Stimulated activated CD8-positive, alpha-beta memory T cell treated with anti-CD3 and anti-CD28 coated beads, Interleukin-12 subunit alpha, Interleukin-12 subunit beta, amount 100 ng/mL, for 24 hours (primary cell): Measurements from ENCODE around the gene DEK.
"Not testable (repeated sequence)": the region's sequence is repeated elsewhere in the genome, so short reads cannot be mapped to it uniquely, and the experiment has no call there.

Source experiments
- DNase-seq: peaks from one replicate; pipeline ENCODE4 v3.0.0-alpha.2; 2020; ENCODE audit errors: extremely low read depth

Gene DEK

DNA sequence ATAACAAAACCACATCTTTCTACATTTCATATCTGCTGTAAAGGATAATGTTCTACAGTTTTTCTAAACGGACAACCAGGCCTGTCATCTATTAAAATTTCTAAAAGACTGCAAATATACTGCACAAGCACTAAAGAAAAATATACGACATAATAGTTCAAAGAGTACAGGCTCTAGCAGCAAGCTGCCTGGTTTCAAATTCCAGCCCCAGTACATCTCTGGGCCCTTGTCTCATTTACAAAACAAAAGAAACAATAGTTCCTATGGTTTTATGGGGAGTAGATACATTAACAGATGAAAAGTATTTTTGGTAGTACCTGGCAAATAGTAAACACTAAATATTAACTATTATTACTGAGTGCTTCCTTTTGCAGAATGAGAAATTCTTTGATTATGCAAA, 24.1 kb downstream of the DEK start:
- no peak for DNase-seq

DNA sequence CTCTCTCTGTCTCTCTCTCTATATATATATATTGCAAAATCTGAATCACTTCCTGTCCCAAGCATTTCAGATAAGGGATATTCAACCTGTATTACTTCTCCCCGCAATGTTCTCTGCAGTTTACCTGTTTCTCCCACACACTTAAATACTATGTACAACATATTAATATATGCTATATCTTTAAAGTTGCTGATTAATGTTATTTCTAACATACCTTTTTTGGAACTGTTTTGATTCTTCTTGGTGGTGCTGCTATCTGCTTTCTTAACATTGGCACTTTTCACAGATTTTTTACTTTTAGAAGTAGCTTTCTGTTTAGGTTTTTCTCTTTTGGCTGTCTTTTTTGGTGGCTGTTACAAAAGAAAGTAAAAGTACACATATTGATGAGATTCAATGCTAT, 27.2 kb downstream of the DEK start:
- no peak for DNase-seq

DNA sequence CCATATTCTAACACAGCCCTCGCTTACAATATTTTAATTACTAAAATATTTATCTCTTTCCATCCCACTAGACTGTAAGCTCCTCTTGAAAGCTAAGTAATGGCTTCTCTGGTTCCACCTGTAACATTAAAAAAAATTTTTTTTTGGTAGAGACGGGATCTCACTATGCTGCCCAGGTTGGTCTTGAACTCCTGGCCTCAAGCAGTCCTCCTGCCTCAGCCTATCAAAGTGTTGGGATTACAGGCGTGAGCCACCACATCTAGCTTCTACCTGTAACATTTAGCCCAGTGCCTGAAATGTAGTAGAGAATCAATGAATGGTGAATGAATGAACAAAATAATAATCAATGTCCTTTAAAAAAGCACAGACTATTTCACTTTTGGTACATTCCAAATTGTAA, 28.8 kb downstream of the DEK start:
- DNase-seq: no peak

GRCh38 chr6:18234564-18234963, 29.8 kb downstream of the DEK start:
- no peak for DNase-seq

GRCh38 chr6:18233770-18234169, 30.6 kb downstream of the DEK start:
- DNase-seq: not testable (repeated sequence)

- DNase-seq: not testable (repeated sequence)
Measured at GRCh38 chr6:18231856-18232255, 32.5 kb downstream of the DEK start.

DNA sequence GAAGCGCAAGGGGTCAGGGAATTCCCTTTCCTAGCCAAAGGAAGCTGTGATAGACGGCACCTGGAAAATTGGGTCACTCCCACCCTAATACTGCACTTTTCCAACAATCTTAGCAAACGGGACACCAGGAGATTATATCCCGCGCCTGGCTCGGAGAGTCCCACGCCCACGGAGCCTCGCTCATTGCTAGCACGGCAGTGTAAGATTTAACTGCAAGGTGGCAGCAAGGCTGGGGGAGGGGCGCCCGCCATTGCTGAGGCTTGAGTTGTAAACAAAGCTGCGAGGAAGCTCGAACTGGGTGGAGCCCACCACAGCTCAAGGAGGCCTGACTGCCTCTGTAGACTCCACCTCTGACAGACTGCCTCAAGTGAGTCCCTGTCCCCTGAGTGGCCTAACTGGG, 35.7 kb downstream of the DEK start:
- not testable (repeated sequence) for DNase-seq

- DNase-seq: not testable (repeated sequence)
Measured at GRCh38 chr6:18227166-18227565, 37.2 kb downstream of the DEK start.

GRCh38 chr6:18226451-18227105, 37.8 kb downstream of the DEK start:
- DNase-seq: not testable (repeated sequence)

DNA sequence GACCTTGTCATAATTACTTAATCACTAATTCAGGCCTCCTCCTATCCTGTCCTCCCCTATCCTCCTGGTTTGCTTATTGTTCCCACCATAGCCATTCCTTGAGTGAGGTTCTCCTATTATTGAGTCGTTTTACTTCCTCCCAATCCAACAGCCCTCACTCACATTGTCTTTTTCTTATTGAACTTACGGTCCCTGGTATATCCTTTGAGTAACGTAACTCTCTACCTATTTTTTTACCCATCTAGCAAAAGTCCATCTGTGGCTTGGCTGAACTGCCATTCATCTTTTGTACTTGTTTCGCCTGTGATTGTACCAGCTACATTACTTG, 43.1 kb downstream of the DEK start:
- no peak for DNase-seq

GRCh38 chr6:18219591-18219990, 44.7 kb downstream of the DEK start:
- DNase-seq: no peak

DNA sequence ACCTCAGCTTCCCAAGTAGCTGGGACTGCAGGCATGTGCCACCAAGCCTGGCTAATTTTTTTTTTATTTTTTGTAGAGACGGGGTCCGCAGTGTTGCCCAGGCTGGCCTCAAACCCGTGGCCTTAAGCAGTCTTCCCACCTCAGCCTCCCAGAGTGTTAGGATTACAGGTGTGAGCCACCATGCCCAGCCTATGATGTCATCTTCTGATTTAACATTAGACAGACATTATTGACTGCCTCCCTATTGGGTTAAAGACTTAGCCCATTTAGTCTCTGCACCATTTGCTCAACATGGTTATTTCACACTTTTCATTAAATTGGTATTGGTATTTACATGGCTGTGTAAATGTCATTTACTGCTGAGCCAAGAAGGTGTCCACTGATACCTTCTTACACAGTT, 46.1 kb downstream of the DEK start:
- DNase-seq: no peak

- DNase-seq: no peak
Measured at GRCh38 chr6:18216411-18216810, 47.9 kb downstream of the DEK start.

- no peak for DNase-seq
Measured at GRCh38 chr6:18215436-18215835, 48.9 kb downstream of the DEK start.

- DNase-seq: no peak
Measured at GRCh38 chr6:18214003-18214402, 50.3 kb downstream of the DEK start.

- DNase-seq: no peak
Measured at GRCh38 chr6:18213439-18213838, 50.9 kb downstream of the DEK start.

DNA sequence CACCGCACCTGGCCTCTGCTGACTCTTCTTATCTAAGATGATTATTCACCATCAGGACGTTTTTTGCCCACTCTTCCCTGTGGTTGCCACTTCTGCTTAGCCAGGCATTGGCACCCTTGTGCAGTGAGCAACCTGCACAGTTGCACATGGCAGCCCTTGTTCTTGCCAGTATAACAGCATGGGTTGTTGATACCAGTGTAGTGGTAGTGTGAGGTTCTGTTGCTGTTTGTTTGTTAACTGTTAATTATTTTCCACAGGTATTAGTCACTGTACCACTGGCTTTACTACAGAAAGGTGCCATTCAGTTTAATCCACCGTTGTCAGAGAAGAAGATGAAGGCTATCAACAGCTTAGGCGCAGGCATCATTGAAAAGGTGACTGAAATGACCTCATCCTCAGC, 52.1 kb downstream of the DEK start:
- DNase-seq: no peak

DNA sequence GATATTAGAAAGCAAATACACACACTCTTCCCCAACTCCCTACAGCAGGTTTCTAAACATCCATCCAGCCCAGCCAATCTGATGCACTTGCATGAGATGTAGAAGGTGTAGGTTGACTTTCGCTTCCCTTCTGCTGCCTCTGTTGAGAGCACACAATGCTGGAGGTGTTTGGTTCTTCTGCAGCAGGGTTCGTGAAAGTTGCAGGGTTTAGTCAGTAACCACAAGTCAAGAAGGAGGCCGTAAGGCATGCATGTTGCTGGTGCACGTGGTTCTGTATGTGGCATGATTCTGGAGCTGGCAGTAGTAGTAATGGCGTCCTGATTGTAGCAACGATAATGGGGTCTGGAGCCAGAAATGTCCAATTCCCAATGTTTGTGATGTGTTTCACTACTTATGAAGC, 53.0 kb downstream of the DEK start:
- no peak for DNase-seq

- no peak for DNase-seq
Measured at GRCh38 chr6:18210707-18211106, 53.6 kb downstream of the DEK start.

- no peak for DNase-seq
Measured at GRCh38 chr6:18209539-18210197, 54.7 kb downstream of the DEK start.

DNA sequence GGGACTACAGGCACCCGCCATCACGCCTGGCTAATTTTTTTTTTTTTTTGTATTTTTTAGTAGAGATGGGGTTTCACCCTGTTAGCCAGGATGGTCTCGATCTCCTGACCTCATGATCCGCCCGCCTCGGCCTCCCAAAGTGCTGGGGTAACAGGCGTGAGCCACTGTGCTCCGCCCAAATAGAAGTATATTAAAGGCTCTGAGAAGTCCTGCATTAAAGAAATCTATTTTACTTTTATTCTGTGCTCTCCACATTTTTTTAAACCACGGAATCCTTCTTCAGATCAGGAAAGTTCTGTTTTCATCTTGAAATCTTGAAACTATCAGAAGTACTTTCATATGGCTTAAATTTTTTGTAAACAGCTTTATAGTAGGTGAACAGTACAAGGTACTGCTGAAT, 55.6 kb downstream of the DEK start:
- not testable (repeated sequence) for DNase-seq

DNA sequence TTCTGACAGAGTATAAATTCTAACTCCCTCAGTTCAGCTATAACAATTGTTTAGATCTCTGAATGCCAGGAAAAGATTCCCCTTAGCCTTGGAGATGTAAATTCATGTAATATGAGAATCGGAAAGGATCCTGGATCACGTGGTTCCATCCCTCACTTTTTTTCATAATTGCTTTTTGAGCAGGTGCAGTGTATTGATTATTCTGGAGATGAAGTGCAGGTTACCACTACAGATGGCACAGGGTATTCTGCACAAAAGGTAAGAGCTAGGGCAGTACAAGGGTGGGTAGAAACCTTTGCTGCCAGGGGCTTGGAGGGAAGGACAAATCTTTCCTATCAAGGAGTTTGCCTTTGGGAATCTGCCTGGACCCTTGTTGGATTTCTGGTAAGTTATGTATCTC, 56.4 kb downstream of the DEK start:
- no peak for DNase-seq

- DNase-seq: no peak
Measured at GRCh38 chr6:18207438-18207837, 56.9 kb downstream of the DEK start.

GRCh38 chr6:18206591-18206990, 57.7 kb downstream of the DEK start:
- DNase-seq: no peak
